ENCODE data around the gene FMN1.

Gene FMN1

DNA sequence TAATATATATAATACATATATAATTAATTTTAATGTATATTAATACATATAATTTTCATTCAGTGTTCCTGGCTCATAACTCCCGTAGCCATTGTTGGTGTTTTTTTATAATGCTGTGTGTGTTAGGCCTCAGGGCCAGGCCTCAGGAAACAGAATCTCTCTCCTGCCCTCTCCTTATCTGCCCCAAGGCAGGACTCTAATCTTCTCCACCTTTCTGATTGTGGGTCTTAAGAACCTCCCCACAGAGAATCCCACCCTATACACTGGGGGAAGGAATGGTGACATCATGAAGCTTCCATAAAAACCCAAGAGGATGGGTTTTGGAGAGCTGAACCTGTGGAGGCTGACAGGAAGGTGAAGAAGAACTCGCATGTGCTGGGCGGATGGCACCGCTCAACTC lies 4.0 kb upstream of the FMN1 start:
- Histone ChIP-seq H3K4me3 (ENCODE audit: low read depth, low read length) (no peak overlapping the region), H3K27me3 (ENCODE audit: control insufficient read depth, insufficient read depth, low read length) (peaks cover 5% of the 10 kb centered on the region; the same call in 1 of the 2 replicates), H3K4me1 (ENCODE audit: control insufficient read depth, insufficient read depth, low read length) (peaks cover 46% of the 10 kb centered on the region), H3K27ac (ENCODE audit: low read depth, low read length) (no peak overlapping the region), H3K9me3 (ENCODE audit: control insufficient read depth, insufficient read depth, low read depth, low read length) (no peaks in the 10 kb centered on the region), H3K9ac (ENCODE audit: low read length) (no peak overlapping the region), H3K36me3 (ENCODE audit: control insufficient read depth, insufficient read depth, low read length) (no peaks in the 10 kb centered on the region)

DNA sequence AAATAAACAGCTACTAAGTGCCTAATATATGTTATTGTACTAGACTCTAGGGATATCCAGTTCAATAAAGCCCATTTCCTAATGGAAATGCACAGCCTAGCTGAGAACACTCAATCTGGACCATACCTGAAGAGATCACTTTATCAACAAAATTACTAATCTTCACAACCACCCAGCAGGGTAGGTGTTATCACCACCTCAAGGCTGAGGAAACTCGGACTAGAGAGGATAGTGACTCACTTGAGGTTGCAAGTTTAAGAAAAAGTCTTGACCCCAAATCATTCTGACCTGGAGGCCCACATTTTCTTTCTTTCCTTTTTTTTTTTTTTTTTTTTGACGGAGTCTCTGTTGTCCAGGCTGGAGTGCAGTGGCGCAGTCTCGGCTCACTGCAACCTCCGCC lies 3.1 kb upstream of the FMN1 start:
- H3K9ac ChIP-seq (ENCODE audit: low read length): no peak overlapping the region
- peaks cover 52% of the 10 kb centered on the region for H3K4me1 ChIP-seq (ENCODE audit: control insufficient read depth, insufficient read depth, low read length)
- no peak overlapping the region for H3K4me3 ChIP-seq (ENCODE audit: low read depth, low read length)
- no peak overlapping the region for H3K27ac ChIP-seq (ENCODE audit: low read depth, low read length)
- no peaks in the 10 kb centered on the region for H3K36me3 ChIP-seq (ENCODE audit: control insufficient read depth, insufficient read depth, low read length)
- H3K27me3 ChIP-seq (ENCODE audit: control insufficient read depth, insufficient read depth, low read length): peaks cover 5% of the 10 kb centered on the region; the same call in 1 of the 2 replicates
- H3K9me3 ChIP-seq (ENCODE audit: control insufficient read depth, insufficient read depth, low read depth, low read length): no peaks in the 10 kb centered on the region

DNA sequence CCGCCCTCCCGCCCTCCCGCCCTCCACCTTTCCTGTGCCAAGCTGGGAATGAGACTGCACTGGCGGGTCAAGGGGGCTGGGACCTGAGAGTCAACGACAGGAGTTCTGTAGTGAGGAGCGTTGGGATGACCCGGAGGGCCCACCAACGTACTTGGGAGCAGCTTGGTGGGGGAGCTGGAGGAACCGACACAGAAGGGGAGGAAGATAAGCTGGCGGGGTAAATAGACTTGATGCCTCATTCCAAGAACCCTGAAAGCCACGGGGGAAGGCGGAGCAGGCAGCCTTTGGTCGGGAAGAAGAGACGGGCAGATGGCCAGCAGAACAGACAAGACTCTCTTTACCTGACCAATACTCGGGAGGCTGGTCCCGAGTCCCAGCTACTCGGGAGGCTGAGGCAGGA lies 277 bp downstream of the FMN1 start:
- no peaks in the 10 kb centered on the region for H3K36me3 ChIP-seq (ENCODE audit: control insufficient read depth, insufficient read depth, low read length)
- H3K4me1 ChIP-seq (ENCODE audit: control insufficient read depth, insufficient read depth, low read length): peaks cover 20% of the 10 kb centered on the region
- H3K27me3 ChIP-seq (ENCODE audit: control insufficient read depth, insufficient read depth, low read length): peaks cover 5% of the 10 kb centered on the region; the same call in 1 of the 2 replicates
- H3K9me3 ChIP-seq (ENCODE audit: control insufficient read depth, insufficient read depth, low read depth, low read length): no peaks in the 10 kb centered on the region
- H3K27ac ChIP-seq (ENCODE audit: low read depth, low read length): no peak overlapping the region
- H3K9ac ChIP-seq (ENCODE audit: low read length): peak overlapping the region; percentile 70
- H3K4me3 ChIP-seq (ENCODE audit: low read depth, low read length): peak overlapping the region; percentile 69

DNA sequence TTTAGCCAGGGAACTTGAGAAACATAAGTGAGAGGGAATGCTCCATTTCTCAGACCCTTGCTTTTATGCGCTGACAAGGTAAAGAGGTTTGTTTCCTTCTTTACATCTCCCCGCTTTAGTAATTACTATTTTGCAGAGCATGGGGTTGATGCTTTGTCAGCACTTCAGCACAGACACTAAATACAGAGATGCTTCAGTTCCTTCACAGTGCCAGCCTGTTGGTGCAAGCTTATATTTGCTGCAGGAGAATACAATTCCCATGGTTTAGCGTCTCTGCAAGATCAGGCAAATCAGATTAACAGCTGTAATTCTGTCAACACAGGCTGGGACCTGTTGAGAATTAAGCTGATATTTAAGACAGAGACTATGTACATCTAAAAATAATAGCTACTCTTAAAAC lies 2.9 kb downstream of the FMN1 start:
- peaks cover 17% of the 10 kb centered on the region for H3K4me1 ChIP-seq (ENCODE audit: control insufficient read depth, insufficient read depth, low read length)
- no peak overlapping the region for H3K9ac ChIP-seq (ENCODE audit: low read length)
- no peaks in the 10 kb centered on the region for H3K36me3 ChIP-seq (ENCODE audit: control insufficient read depth, insufficient read depth, low read length)
- H3K27me3 ChIP-seq (ENCODE audit: control insufficient read depth, insufficient read depth, low read length): peaks cover 5% of the 10 kb centered on the region; the same call in 1 of the 2 replicates
- no peak overlapping the region for H3K4me3 ChIP-seq (ENCODE audit: low read depth, low read length)
- H3K27ac ChIP-seq (ENCODE audit: low read depth, low read length): no peak overlapping the region
- no peaks in the 10 kb centered on the region for H3K9me3 ChIP-seq (ENCODE audit: control insufficient read depth, insufficient read depth, low read depth, low read length)

DNA sequence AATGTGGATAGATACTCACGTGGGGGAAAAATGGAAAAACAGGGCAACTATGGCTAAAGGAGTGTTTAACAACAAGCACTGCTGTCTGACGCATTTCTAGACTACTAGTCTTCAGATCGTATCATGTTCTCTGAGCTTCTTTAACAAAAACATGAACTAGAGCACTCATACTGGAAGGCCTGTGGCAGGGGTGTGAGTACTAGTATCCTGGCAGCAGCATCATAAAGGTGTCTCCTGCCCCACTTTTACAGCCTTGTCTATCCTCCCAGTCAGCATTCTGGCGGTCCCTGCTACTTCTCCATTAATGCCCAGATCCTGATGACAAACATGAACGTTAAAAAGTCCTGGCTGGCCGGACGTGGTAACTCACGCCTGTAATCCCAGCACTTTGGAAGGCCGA lies 4.0 kb downstream of the FMN1 start:
- no peak overlapping the region for H3K9ac ChIP-seq (ENCODE audit: low read length)
- H3K4me1 ChIP-seq (ENCODE audit: control insufficient read depth, insufficient read depth, low read length): peaks cover 16% of the 10 kb centered on the region
- no peak overlapping the region for H3K27ac ChIP-seq (ENCODE audit: low read depth, low read length)
- H3K4me3 ChIP-seq (ENCODE audit: low read depth, low read length): no peak overlapping the region
- H3K27me3 ChIP-seq (ENCODE audit: control insufficient read depth, insufficient read depth, low read length): peaks cover 4% of the 10 kb centered on the region; the same call in 1 of the 2 replicates
- H3K36me3 ChIP-seq (ENCODE audit: control insufficient read depth, insufficient read depth, low read length): no peaks in the 10 kb centered on the region
- H3K9me3 ChIP-seq (ENCODE audit: control insufficient read depth, insufficient read depth, low read depth, low read length): no peaks in the 10 kb centered on the region

DNA sequence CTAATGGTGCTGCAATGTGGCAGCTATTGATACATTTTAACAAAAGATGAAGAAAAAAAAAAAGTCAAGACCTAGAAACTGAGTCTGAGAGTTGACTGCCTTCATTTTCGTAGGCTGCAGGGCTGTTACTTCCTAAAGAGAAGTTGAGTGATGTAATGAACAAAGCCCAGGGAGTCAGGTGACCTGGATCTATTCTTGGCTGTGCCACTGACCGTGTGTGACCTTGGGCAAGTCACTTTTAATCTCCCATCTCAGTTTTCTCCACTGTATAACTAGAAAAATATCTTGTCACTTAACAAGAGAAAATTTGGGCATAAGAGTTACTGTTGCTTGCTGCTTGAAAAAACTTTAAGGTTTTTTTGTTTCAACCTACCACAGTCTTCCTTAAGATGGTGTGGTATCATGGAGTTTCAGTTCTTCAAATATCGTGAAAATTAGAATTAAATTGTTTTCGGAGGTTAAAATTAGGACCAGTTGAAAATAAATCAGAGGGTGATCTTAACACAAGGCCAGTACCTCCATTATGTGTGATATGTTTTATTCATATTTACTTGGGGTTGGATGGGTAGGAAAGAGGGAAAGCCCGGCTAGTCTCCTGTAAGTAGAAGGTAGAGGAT lies 5.8 kb downstream of the FMN1 start:
- H3K9ac ChIP-seq (ENCODE audit: low read length): no peak overlapping the region
- no peak overlapping the region for H3K4me3 ChIP-seq (ENCODE audit: low read depth, low read length)
- H3K27me3 ChIP-seq (ENCODE audit: control insufficient read depth, insufficient read depth, low read length): 0 out of 2 replicates have a peak, but pooled peaks cover under 1% of the 10 kb centered on the region

DNA sequence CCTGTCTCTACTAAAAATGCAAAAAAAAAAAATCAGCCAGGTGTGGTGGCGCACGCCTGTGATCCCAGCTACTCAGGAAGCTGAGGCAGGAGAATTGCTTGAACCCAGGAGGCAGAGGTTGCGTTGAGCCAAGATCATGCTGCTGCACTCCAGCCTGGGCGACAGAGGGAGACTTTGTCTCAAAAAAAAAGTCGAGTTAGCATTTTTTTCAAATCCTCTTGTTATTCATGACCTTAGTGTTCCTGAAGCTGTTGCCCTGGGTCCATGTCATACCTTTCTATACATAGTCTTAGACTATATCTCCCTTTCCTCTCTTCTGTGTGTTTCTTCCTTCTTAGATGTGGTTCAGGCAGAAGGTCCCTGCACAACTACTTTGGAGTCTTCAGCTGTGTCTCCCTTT lies 6.4 kb downstream of the FMN1 start:
- peaks cover 2% of the 10 kb centered on the region for H3K4me1 ChIP-seq (ENCODE audit: control insufficient read depth, insufficient read depth, low read length)
- H3K9me3 ChIP-seq (ENCODE audit: control insufficient read depth, insufficient read depth, low read depth, low read length): no peaks in the 10 kb centered on the region
- no peak overlapping the region for H3K4me3 ChIP-seq (ENCODE audit: low read depth, low read length)
- H3K36me3 ChIP-seq (ENCODE audit: control insufficient read depth, insufficient read depth, low read length): no peaks in the 10 kb centered on the region
- no peak overlapping the region for H3K27ac ChIP-seq (ENCODE audit: low read depth, low read length)
- H3K27me3 ChIP-seq (ENCODE audit: control insufficient read depth, insufficient read depth, low read length): no peaks in the 10 kb centered on the region
- H3K9ac ChIP-seq (ENCODE audit: low read length): no peak overlapping the region

More for the DNA sequence above, 5.8 kb downstream of the FMN1 start:
- H3K4me1 ChIP-seq (ENCODE audit: control insufficient read depth, insufficient read depth, low read length): peaks cover 8% of the 10 kb centered on the region
- no peak overlapping the region for H3K27ac ChIP-seq (ENCODE audit: low read depth, low read length)
- H3K36me3 ChIP-seq (ENCODE audit: control insufficient read depth, insufficient read depth, low read length): no peaks in the 10 kb centered on the region
- no peaks in the 10 kb centered on the region for H3K9me3 ChIP-seq (ENCODE audit: control insufficient read depth, insufficient read depth, low read depth, low read length)

DNA sequence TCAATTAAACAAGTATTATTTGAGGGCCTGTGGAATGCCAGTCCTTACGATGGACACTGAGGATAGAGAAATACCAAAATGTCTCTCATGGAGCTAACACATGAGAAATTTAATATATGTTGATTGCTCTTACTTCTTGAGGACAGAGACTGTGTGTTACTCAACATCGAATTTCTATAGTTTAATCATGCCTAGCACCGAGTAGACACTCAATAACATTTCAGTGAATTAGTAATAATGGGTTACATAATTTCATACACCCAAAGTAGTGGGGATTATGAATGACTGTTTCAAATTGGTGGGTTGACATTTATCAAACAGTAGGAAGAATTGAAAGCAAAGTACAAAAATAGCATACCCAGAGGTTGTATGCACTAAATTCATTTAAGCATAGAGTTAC lies 11.2 kb downstream of the FMN1 start:
- Histone ChIP-seq H3K9ac (ENCODE audit: low read length) (no peak overlapping the region), H3K36me3 (ENCODE audit: control insufficient read depth, insufficient read depth, low read length) (no peaks in the 10 kb centered on the region), H3K9me3 (ENCODE audit: control insufficient read depth, insufficient read depth, low read depth, low read length) (no peaks in the 10 kb centered on the region), H3K27ac (ENCODE audit: low read depth, low read length) (no peak overlapping the region), H3K4me3 (ENCODE audit: low read depth, low read length) (no peak overlapping the region), H3K27me3 (ENCODE audit: control insufficient read depth, insufficient read depth, low read length) (no peaks in the 10 kb centered on the region), H3K4me1 (ENCODE audit: control insufficient read depth, insufficient read depth, low read length) (peaks cover 17% of the 10 kb centered on the region)

DNA sequence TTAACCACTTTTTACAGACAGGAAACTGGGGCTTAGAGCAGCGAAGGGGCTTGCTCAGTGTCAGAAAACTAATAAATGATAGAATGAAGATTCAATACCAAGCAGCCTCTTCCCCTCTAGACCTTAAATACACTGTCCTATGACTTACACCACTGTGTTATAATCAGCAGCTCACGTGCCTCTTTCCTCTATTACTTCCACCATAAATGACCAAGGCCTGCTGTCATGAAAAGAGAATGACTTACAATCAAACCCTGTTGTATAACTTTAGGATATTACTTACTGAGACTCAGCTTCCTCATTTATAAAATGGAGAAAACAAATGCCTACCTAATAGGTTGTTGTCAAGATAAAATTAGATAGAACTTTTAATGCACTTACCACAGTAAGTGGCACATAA lies 11.6 kb downstream of the FMN1 start:
- Histone ChIP-seq H3K27ac (ENCODE audit: low read depth, low read length) (no peak overlapping the region), H3K4me3 (ENCODE audit: low read depth, low read length) (no peak overlapping the region), H3K27me3 (ENCODE audit: control insufficient read depth, insufficient read depth, low read length) (no peaks in the 10 kb centered on the region), H3K36me3 (ENCODE audit: control insufficient read depth, insufficient read depth, low read length) (no peaks in the 10 kb centered on the region), H3K9me3 (ENCODE audit: control insufficient read depth, insufficient read depth, low read depth, low read length) (no peaks in the 10 kb centered on the region), H3K9ac (ENCODE audit: low read length) (no peak overlapping the region), H3K4me1 (ENCODE audit: control insufficient read depth, insufficient read depth, low read length) (peaks cover 17% of the 10 kb centered on the region)

DNA sequence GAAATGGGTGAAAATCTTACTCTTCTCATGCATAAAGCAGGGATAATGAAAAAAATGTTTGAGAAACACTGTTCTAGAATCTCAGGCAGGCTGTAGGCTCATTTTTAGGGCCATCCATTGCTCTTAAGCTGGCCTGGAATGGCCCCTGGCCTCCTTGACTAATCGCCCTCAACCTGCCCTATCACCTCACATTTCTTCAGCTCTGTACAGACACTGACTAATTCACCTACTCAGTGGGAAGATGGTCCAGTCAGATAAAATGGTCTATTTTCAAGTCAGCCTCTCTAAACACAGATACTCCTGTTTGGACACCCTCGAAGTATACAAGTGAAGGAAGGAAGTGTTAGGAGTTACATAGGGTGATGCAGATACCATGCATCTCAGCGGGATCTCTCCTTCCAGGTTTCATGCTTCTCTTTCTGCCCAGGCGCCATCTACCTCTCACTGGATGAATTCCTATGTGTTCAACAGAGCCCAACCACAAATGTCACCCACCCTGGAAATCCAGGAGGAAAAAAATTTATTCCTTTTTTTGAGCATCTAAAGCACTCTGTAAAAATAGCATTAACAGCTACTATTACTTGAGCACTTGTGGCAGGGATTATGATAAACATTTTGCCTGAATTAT lies 12.1 kb downstream of the FMN1 start:
- Histone ChIP-seq H3K27me3 (ENCODE audit: control insufficient read depth, insufficient read depth, low read length) (no peaks in the 10 kb centered on the region), H3K27ac (ENCODE audit: low read depth, low read length) (no peak overlapping the region)

DNA sequence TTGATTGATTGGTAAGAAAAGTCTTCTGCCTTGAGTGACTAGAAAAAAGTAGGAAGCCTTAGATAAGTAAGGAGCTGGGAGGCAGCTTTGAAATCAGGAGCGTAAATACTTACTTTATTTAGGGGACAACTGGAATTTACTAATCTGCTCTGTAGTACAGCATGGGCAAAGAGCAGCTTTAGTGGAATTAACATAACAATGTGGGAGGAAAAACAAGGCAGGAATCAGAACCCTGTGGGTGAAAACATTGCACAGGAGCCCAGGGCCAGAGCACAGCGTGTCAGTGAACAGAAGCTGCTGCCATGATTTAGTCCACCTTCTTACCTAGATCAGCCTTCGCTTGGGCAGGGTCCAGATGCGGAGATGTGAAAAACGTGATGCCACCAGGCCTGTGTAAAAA lies 14.6 kb downstream of the FMN1 start:
- Histone ChIP-seq H3K27ac (ENCODE audit: low read depth, low read length) (no peak overlapping the region), H3K4me3 (ENCODE audit: low read depth, low read length) (no peak overlapping the region), H3K9ac (ENCODE audit: low read length) (no peak overlapping the region), H3K4me1 (ENCODE audit: control insufficient read depth, insufficient read depth, low read length) (peaks cover 17% of the 10 kb centered on the region), H3K9me3 (ENCODE audit: control insufficient read depth, insufficient read depth, low read depth, low read length) (no peaks in the 10 kb centered on the region), H3K27me3 (ENCODE audit: control insufficient read depth, insufficient read depth, low read length) (no peaks in the 10 kb centered on the region), H3K36me3 (ENCODE audit: control insufficient read depth, insufficient read depth, low read length) (no peaks in the 10 kb centered on the region)

More for the DNA sequence above, 12.1 kb downstream of the FMN1 start:
- Histone ChIP-seq H3K9ac (ENCODE audit: low read length) (no peak overlapping the region), H3K9me3 (ENCODE audit: control insufficient read depth, insufficient read depth, low read depth, low read length) (no peaks in the 10 kb centered on the region), H3K4me3 (ENCODE audit: low read depth, low read length) (no peak overlapping the region), H3K4me1 (ENCODE audit: control insufficient read depth, insufficient read depth, low read length) (peaks cover 17% of the 10 kb centered on the region), H3K36me3 (ENCODE audit: control insufficient read depth, insufficient read depth, low read length) (no peaks in the 10 kb centered on the region)
